ENCODE results near the gene DNAL4. TPM values are rescaled to one million over a fixed set of nuclear protein-coding genes. Genes with fewer than 3 reads are reported as not detected.

DNAL4 gene
- total RNA-seq, 1 experiment from 2014 or later: 11.6 TPM

DNA sequence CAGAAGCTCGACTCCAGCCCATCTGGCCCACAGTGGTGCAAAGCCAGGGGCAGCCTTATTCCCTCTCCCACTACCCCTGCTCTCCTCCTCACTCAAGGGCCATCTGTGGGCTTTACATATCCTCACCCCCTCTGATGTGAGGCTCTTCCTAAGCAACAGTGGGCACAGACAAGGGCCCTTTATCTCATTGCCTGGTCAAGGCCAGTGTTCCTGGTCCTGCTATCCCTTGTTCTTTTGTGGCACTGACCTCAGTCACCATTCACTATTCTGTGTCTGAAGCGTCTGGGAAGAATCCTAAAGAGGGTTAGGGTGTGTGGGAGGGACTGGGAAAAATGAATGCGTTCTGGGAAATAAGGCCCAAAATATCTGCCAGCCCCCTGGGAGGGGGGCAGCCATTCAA, 7.3 kb downstream of the DNAL4 start:
- no peak for DNase-seq (ENCODE audit: low read depth)

- no peak for DNase-seq (ENCODE audit: low read depth)
Measured at GRCh38 chr22:38784856-38785255, 9.1 kb downstream of the DNAL4 start.

DNA sequence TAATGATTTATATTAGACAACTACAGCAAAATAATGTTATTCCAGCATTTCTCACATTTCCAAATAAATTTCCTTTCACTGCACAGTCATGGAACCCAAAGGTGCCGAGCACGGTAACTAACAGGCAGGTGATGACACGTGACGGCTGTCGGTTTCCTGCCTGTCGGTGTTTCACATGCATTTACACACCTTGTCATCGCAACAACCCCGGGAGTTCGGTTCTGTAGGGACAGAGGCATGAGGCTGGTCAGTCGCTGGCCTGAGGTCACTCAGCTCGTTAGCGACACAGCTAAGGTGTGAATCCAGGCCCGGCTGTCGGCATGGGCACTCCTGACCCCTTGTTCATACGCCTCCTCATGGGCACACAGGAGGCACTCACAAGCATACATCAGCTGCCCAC, 9.9 kb downstream of the DNAL4 start:
- no peak for DNase-seq (ENCODE audit: low read depth)

GRCh38 chr22:38783095-38783615, 10.8 kb downstream of the DNAL4 start:
- DNase-seq (ENCODE audit: low read depth): no peak

GRCh38 chr22:38782402-38783094, 11.4 kb downstream of the DNAL4 start:
- peak; percentile 85 for DNase-seq (ENCODE audit: low read depth)

DNA sequence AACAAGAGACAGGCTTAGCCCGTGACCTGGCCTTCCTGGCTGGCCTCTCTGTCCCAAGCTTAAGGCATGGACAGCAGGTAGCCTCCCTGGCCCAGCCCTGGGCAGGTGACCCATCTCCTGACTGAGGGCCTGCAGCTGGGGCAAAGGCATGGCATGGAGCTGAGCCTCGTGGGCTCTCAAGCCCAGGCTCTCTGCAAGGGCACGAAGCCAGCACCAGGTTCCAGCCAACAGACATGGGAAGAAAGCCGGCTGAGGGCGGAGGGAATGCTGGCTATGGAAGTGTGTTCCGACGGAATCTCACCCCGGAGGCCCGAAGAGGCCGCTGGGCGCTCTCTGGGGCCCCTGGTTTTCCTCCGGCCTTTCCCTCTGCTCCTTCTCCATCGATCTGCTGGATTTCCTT, 12.9 kb downstream of the DNAL4 start:
- no peak for DNase-seq (ENCODE audit: low read depth)

- DNase-seq (ENCODE audit: low read depth): no peak
Measured at GRCh38 chr22:38777087-38777671, 16.8 kb downstream of the DNAL4 start.

- no peak for DNase-seq (ENCODE audit: low read depth)
Measured at GRCh38 chr22:38776086-38776485, 17.9 kb downstream of the DNAL4 start.

DNA sequence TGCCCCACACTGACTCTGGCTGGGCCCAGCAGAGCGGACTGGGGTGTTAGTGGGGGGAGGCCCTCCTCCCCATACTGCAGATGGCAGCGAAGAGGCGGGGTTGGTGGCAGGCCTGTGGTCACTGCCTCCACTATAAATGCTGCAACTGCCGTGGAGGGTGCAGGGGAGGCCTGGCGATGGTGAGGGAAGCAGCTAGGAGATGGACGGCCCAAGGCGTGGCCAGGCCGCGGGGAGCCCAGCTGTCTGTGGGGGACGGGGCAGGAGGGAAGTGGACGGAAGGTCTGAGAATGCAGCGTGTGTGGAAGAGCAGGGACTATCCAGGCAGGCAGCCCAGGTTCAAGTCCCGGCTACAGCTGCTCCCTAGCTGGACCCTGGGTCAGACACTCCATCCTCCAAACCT, 18.3 kb downstream of the DNAL4 start:
- no peak for DNase-seq (ENCODE audit: low read depth)

GRCh38 chr22:38774496-38775166, 19.3 kb downstream of the DNAL4 start:
- no peak for DNase-seq (ENCODE audit: low read depth)

DNA sequence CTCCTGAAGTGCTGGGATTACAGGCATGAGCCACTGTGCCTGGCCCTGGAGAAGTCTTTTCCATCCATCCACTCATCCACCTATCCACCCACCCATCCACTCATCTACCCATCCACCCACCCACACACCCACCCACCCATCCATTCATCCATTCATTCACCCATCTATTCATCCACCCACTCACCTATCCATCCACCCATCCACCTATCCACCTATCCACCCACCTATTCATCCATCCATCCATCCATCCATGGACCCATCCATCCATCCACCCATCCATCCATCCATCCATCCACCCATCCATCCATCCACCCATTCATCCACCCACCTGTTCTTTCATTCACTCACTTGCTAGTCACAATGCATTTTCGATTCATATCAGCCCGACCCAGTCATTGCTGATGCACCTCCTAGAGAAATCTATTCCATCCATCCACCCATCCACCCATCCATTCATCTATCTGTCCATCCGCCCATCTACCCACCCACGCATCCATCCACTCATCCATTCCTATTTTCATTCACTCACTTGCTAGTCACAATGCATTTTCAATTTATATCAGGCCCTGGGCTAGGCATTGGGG, 20.5 kb downstream of the DNAL4 start:
- DNase-seq (ENCODE audit: low read depth): no peak

DNA sequence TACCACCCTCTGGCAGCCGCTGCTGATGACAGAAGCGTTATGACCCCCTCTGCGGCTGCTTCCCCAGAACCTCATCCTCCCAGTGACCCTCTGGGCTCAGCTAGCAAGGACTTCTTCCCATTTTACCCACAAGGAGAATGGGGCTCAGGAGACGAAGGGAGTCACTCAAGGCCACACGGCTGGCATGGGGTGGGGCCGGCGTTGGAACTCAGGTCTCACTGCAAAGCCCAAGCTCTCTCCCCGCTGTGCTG, 21.4 kb downstream of the DNAL4 start:
- no peak for DNase-seq (ENCODE audit: low read depth)

GRCh38 chr22:38770257-38770949, 23.5 kb downstream of the DNAL4 start:
- no peak for DNase-seq (ENCODE audit: low read depth)

GRCh38 chr22:38768036-38768435, 25.9 kb downstream of the DNAL4 start:
- DNase-seq (ENCODE audit: low read depth): no peak

DNA sequence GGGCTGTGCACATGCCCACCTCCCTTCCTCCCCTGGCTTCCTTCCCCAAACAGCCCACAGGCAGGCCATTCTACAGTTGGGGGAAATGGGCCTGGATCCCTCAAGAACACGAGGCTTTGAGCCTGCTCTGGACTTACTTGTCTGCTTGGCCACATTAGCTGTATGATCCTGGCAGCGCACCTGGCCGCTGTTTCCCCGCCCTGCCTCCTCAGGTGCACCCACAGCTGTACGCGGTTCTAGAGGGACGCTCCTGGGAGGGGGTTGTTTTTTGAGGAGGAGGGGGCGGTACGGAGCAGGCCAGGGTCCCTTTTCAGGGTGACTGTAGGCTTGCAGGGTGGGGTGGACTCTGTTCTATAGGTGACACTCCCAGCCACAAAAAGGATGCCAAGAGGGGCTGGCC, 26.6 kb downstream of the DNAL4 start:
- no peak for DNase-seq (ENCODE audit: low read depth)

DNA sequence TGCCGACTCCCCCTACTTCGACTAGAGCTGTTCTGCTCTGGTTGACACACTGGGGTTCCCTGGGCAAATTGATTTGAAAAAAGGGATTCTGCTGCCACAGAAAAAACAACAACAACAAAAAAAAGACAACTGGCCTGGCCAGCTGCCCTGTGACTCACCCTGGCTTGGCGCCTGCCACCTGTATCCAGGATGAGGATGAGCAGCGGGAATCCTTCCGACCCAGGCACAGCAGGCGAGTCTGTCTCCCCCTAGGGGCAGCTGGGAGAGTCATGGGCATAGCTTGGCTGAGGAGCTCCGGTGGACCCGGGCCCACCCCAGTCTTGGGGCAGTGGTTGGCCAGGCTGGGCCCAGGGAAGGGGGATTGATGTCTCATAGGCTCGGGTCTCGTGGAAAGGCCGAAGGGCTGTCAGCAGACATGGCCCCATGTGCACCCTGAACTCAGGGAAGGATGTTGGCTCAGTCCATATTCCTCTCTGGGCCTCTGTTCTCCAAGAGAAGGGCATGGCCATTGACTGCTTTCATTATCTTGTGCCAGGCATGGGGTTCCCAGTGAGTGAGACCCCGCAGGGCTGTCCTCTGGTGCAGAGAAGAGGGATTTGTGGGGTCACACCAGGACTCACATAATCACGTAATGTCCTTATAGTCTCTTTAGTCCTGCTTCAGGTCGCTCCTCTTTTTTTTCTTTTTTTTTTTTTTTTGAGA, 27.7 kb downstream of the DNAL4 start:
- peak; percentile 73 for DNase-seq (ENCODE audit: low read depth)

DNA sequence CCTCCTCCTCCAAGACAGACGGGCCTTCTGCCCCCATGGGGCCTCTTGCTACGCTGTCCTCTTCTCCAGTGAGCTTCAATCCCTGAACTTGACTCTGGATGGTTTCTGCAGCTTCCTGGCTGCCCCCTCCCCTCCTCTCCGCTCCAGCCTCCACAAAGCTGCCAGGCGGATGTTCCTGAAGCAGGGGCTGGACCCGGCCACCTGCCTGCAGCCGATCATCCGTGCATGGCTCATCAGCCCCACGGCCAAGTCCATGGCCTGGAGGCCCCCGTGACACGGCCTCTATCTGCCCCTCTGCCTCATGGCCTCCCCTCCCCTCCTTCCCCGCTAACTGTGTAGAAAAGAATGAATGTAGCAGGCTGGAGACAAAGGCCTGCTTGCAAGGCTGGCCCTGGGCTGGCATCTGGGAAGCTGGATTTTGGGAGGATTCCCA, 31.4 kb downstream of the DNAL4 start:
- no peak for DNase-seq (ENCODE audit: low read depth)

- DNase-seq (ENCODE audit: low read depth): no peak
Measured at GRCh38 chr22:38761202-38762162, 32.5 kb downstream of the DNAL4 start.

DNA sequence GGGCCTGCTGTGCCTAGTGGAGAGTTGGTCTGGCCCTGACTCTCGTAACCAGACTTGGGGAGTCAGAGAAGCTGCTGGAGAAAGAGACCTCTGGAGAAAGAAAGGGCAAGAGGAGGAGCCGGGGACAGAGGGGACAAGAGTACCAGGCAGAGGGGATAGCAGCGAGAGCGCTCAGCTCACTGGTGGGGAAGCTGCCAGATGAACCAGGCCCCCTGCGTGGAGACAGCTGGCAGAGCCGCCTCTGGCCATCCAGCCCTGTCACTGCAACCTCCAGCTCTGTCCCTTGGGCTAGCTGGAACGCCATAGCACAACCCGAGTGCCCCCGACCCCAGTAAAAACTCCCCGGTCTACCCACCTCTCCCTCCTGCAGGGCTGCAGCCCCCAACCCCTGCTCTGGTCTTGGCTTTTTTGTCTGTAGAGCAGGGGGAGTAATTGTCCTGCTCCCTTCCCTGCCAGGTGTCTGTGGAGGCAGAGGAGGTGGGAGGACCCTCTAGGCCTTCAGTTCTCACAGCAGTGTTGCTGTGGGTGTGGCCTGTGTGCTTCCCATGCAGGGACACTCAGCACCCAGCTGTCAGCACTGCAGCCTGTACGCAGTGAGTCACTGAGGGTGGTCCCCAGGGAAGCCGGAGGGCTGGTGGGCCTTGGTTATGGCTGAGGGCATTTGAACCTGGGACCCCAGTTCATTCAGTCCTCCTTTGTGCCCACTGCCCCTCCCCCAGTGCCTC, 33.3 kb downstream of the DNAL4 start:
- peak; percentile 64 for DNase-seq (ENCODE audit: low read depth)

DNA sequence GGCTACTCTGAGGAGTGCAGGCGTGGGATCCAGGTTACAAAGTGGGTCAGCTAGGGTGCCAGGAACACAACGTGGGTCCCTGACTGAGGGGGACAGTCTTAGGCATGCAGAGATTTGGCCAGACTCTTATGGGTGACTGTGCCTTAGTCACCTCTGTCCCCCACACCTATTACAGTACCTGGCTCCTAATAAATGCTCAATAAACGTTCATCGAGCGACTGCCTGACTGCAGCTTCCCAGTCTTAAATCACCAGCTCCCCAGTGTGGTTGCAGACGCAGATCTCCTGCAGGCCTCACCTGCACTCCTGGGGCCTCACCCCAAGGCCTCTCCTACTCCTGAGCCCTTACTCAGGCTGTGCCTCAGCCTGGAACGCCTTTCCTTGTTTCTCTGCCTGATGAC, 34.9 kb downstream of the DNAL4 start:
- no peak for DNase-seq (ENCODE audit: low read depth)

Data from Daoy (cell line).